SU-DHL-6 (cell line): ENCODE results near the gene SEPTIN12.
"Not testable (repeated sequence)": the region's sequence is repeated elsewhere in the genome, so short reads cannot be mapped to it uniquely, and the experiment has no call there.

ENCODE experiments used
- H2AFZ ChIP-seq: fragments of 200-600 bp; sonication (generic); 2 replicates; pipeline ENCODE4 v1.6.1; 2014; ENCODE audit warnings: low read depth, mild to moderate bottlenecking, moderate library complexity, mixed read lengths, antibody characterized with exemption, low read length; ENCODE audit not compliant: severe bottlenecking
- H3F3A ChIP-seq: fragments of 200-600 bp; shearing (Covaris generic); 2 replicates; pipeline ENCODE4 v1.6.0; 2016; ENCODE audit warnings: antibody characterized with exemption, mild to moderate bottlenecking; ENCODE audit not compliant: insufficient read depth
- H3K27ac ChIP-seq: fragments of 200-600 bp; sonication (generic); 2 replicates; pipeline ENCODE4 v1.5.1; 2016; ENCODE audit warnings: low read depth, mild to moderate bottlenecking, low read length, moderate library complexity, mixed read lengths
- H3K27me3 ChIP-seq: fragments of 200-600 bp; sonication (generic), shearing (Covaris generic); 2 replicates; pipeline ENCODE4 v1.6.0; 2014; ENCODE audit warnings: mild to moderate bottlenecking, low read length
- H3K36me3 ChIP-seq: fragments of 200-600 bp; sonication (generic); 2 replicates; pipeline ENCODE4 v1.6.1; 2014; ENCODE audit warnings: mild to moderate bottlenecking, low read length, mixed read lengths
- H3K4me2 ChIP-seq: fragments of 300-600, 200-600 bp; shearing (Covaris generic), sonication (generic); 2 replicates; pipeline ENCODE4 v1.6.0; 2014; ENCODE audit warnings: low read length, low read depth, mild to moderate bottlenecking; ENCODE audit not compliant: poor library complexity, severe bottlenecking
- H3K4me3 ChIP-seq: fragments of 200-600 bp; sonication (generic); 2 replicates; pipeline ENCODE4 v1.5.1; 2014; ENCODE audit warnings: antibody characterized with exemption, low read length, mild to moderate bottlenecking, mixed read lengths; ENCODE audit not compliant: insufficient read depth, poor library complexity, severe bottlenecking
- H3K79me2 ChIP-seq: fragments of 200-600 bp; sonication (generic); 2 replicates; pipeline ENCODE4 v1.6.1; 2014; ENCODE audit warnings: mild to moderate bottlenecking, low read length, moderate library complexity; ENCODE audit not compliant: insufficient read depth
- H3K9ac ChIP-seq: fragments of 200-600 bp; sonication (generic); 2 replicates; pipeline ENCODE4 v1.7.0; 2014; ENCODE audit warnings: mild to moderate bottlenecking, low read length
- H3K9me2 ChIP-seq: fragments of 200-600 bp; sonication (generic); replicated peaks from 2 replicates; pipeline ENCODE4 v1.6.1; 2014; ENCODE audit warnings: low read length; ENCODE audit not compliant: insufficient read depth
- H3K9me3 ChIP-seq: fragments of 200-600 bp; sonication (generic); 2 replicates; pipeline ENCODE4 v1.6.1; 2014; ENCODE audit warnings: low read length, mixed read lengths; ENCODE audit not compliant: insufficient read depth
- H4K20me1 ChIP-seq: fragments of 200-600 bp; sonication (generic); 2 replicates; pipeline ENCODE4 v1.6.1; 2014; ENCODE audit warnings: low read depth, mild to moderate bottlenecking, antibody characterized with exemption, low read length, moderate library complexity, mixed read lengths
- EZH2phosphoT487 ChIP-seq: fragments of 200-600 bp; sonication (generic), shearing (Covaris generic); conservative IDR thresholded peaks from 2 replicates; pipeline ENCODE4 v1.6.1; 2018; ENCODE audit warnings: mild to moderate bottlenecking, antibody characterized with exemption, low read length, moderate library complexity, mixed read lengths
- TF ChIP-seq, protein P1 (sequence below): fragments of 200-600 bp; sonication (generic); IDR thresholded peaks from one replicate; pipeline ENCODE4 v1.5.1; 2017; ENCODE audit warnings: antibody characterized with exemption, mild to moderate bottlenecking, low read length, moderate library complexity; ENCODE audit not compliant: insufficient read depth, poor library complexity, severe bottlenecking

SEPTIN12 gene

DNA sequence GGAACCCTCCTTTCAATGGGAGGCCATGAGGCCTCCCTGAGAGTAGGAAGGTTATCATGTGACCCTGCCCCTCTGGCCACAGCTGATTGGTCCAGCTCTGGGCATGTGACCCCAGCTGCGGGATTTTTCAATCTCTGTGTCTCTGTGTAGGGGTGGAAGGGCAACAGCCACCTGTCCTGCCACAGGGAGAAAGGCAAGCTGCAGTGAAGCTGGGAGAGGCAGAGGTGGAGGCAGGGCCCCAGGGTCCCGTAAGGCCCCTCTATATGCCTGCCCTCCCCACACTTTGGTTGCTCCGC, 42.9 kb downstream of the SEPTIN12 start:
- Histone ChIP-seq H3K4me3 (no peak overlapping the region), H3K27ac (no peak overlapping the region), H3F3A (no peaks in the 10 kb centered on the region), H3K9me3 (no peaks in the 10 kb centered on the region), H3K36me3 (no peaks in the 10 kb centered on the region), H4K20me1 (no peaks in the 10 kb centered on the region), H3K27me3 (no peaks in the 10 kb centered on the region), H2AFZ (no peak overlapping the region), H3K9ac (no peak overlapping the region), H3K79me2 (no peaks in the 10 kb centered on the region), H3K4me2 (no peak overlapping the region), H3K9me2 (no peaks in the 10 kb centered on the region)
- TF ChIP-seq, protein P1, sequence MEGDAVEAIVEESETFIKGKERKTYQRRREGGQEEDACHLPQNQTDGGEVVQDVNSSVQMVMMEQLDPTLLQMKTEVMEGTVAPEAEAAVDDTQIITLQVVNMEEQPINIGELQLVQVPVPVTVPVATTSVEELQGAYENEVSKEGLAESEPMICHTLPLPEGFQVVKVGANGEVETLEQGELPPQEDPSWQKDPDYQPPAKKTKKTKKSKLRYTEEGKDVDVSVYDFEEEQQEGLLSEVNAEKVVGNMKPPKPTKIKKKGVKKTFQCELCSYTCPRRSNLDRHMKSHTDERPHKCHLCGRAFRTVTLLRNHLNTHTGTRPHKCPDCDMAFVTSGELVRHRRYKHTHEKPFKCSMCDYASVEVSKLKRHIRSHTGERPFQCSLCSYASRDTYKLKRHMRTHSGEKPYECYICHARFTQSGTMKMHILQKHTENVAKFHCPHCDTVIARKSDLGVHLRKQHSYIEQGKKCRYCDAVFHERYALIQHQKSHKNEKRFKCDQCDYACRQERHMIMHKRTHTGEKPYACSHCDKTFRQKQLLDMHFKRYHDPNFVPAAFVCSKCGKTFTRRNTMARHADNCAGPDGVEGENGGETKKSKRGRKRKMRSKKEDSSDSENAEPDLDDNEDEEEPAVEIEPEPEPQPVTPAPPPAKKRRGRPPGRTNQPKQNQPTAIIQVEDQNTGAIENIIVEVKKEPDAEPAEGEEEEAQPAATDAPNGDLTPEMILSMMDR: no peak
- TF ChIP-seq EZH2phosphoT487: no peak

DNA sequence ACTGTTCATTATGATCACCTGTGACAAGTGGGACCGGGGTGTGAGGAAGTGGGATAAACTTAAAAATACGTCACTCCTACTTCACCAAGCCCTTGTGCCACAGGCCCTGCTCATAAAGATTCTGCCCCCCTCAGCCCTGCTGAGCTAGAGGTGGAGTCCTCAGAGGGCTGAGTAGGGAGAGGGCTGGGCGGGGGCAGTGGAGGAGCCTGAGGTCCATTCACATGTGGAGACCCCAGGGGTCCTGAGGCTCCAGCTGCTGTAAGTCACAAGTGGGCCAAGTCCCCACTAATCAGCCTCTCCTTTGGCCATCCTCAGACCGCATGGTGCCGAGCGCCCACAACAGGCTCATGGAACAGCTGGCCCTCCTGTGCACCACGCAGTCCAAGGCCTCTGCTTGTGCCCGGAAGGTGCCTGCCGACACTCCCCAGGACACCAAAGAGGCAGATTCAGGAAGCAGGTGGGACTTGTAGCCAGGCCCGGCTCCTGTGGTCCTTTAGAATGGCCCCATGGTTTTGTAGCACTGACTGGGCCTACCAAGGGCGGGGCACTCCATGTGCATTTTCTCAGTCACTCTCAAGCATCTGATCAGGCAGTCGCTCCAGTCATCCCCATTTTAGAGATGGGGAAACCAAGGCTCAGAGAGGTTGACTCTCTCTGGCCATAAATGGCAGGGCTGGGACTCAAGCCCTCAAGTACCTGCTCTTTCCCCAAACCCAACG, 43.4 kb downstream of the SEPTIN12 start:
- Histone ChIP-seq H3K9me2 (no peaks in the 10 kb centered on the region), H3K4me3 (no peak overlapping the region), H3K9me3 (no peaks in the 10 kb centered on the region), H3K79me2 (no peaks in the 10 kb centered on the region), H3K27me3 (no peaks in the 10 kb centered on the region), H3K4me2 (no peak overlapping the region), H2AFZ (no peak overlapping the region), H3K27ac (no peak overlapping the region), H4K20me1 (no peaks in the 10 kb centered on the region), H3K36me3 (no peaks in the 10 kb centered on the region), H3F3A (no peaks in the 10 kb centered on the region), H3K9ac (no peak overlapping the region)
- TF ChIP-seq, protein P1: no peak
- no peak for TF ChIP-seq EZH2phosphoT487

DNA sequence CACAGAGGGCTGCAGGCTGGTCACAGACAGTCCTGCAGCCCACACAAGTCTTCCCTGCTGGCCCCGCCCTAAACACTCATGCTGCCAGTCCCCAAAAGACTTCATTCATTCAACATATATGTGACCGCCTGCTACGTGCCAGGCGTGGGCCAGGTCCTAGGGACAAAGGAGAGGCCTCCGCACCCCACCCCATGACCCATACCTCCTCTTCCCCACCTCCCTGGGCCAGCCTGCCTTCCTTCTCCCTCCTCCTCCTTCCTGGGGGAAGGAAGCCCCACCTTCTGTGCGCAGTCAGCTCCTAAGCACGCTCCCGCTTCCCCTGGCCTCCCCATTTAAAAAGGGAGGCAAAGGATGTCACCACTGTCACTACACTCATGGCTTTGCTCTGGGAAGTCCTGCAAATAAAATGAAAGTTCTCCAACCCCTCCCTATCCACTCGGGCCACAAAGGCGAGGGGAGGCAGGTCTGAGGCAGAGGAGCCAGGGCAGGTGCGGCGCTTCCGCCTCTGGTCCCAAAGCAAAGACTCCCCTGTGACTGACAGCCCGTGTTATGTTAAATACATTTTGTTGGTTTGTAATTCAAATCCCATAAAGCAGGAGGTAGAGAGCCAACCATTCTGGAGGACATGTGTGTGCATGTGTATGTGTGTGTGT, 44.8 kb downstream of the SEPTIN12 start:
- Histone ChIP-seq H3K9ac (no peak overlapping the region), H2AFZ (no peak overlapping the region)

DNA sequence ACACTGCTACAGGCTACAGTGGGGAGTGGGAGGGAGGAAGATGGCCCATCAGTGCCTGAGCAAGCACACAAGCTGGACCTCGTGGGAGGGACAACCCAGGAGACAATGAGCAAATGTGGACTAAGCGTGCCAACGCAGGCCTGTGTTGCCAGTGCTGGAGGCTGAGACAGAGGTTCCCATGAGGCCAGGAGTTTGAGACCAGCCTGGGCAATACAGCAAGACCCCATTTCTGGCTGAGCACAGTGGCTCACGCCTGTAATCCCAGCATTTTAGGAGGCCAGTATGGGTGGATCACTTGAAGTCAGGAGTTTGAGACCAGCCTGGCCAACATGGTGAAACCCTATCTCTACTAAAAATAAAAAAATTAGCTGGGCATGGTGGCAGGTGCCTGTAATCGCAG, 49.8 kb downstream of the SEPTIN12 start:
- not testable (repeated sequence) for H3K9ac ChIP-seq, H3K4me2 ChIP-seq, H4K20me1 ChIP-seq, H3K27me3 ChIP-seq, H3K79me2 ChIP-seq, H2AFZ ChIP-seq, H3F3A ChIP-seq, H3K36me3 ChIP-seq, H3K27ac ChIP-seq, H3K4me3 ChIP-seq, H3K9me3 ChIP-seq, H3K9me2 ChIP-seq

More for the DNA sequence above, 44.8 kb downstream of the SEPTIN12 start:
- no peaks in the 10 kb centered on the region for H3K79me2 ChIP-seq
- no peaks in the 10 kb centered on the region for H4K20me1 ChIP-seq
- no peaks in the 10 kb centered on the region for H3K36me3 ChIP-seq
- no peaks in the 10 kb centered on the region for H3F3A ChIP-seq
- H3K27me3 ChIP-seq: no peaks in the 10 kb centered on the region
- H3K9me3 ChIP-seq: no peaks in the 10 kb centered on the region
- H3K27ac ChIP-seq: no peak overlapping the region
- H3K4me2 ChIP-seq: no peak overlapping the region
- TF ChIP-seq EZH2phosphoT487: no peak
- TF ChIP-seq, protein P1: no peak
- no peak overlapping the region for H3K4me3 ChIP-seq
- no peaks in the 10 kb centered on the region for H3K9me2 ChIP-seq
